Activated T-cell treated with anti-CD3 and anti-CD28 coated beads, Interleukin-2, amount 50 U/mL, for 24 hours (primary cell): Measurements from ENCODE around the gene CCL16.

ENCODE experiments used
- DNase-seq: peaks from one replicate; pipeline ENCODE4 v3.0.0-alpha.2; 2020
- H3K27ac Mint-ChIP-seq: 2 replicates; pipeline ENCODE4 v1.8.0; 2020; ENCODE audit warnings: mild to moderate bottlenecking, mixed read lengths
- H3K27me3 Mint-ChIP-seq: 2 replicates; pipeline ENCODE4 v1.8.0; 2020; ENCODE audit warnings: mixed read lengths
- H3K36me3 Mint-ChIP-seq: 2 replicates; pipeline ENCODE4 v1.8.0; 2020; ENCODE audit warnings: low read depth, mixed read lengths
- H3K4me1 Mint-ChIP-seq: 2 replicates; pipeline ENCODE4 v1.8.0; 2020; ENCODE audit warnings: low read depth, mixed read lengths
- H3K4me3 Mint-ChIP-seq: 2 replicates; pipeline ENCODE4 v1.8.0; 2020; ENCODE audit warnings: mild to moderate bottlenecking, moderate library complexity, mixed read lengths
- H3K9me3 Mint-ChIP-seq: 2 replicates; pipeline ENCODE4 v1.8.0; 2020; ENCODE audit warnings: mixed read lengths

The CCL16 gene

GRCh38 chr17:35936063-35936462, 45.2 kb downstream of the CCL16 start:
- Mint-ChIP-seq H3K4me1 (peaks cover 5% of the 10 kb centered on the region), H3K9me3 (no peaks in the 10 kb centered on the region), H3K27ac (no peak overlapping the region), H3K27me3 (no peaks in the 10 kb centered on the region), H3K36me3 (no peaks in the 10 kb centered on the region), H3K4me3 (no peak overlapping the region)
- no peak for DNase-seq

GRCh38 chr17:35934760-35935159, 46.5 kb downstream of the CCL16 start:
- DNase-seq, result no peak
- peaks cover 2% of the 10 kb centered on the region for H3K36me3 Mint-ChIP-seq
- no peak overlapping the region for H3K27ac Mint-ChIP-seq
- no peak overlapping the region for H3K4me3 Mint-ChIP-seq
- no peaks in the 10 kb centered on the region for H3K9me3 Mint-ChIP-seq
- H3K27me3 Mint-ChIP-seq, result no peaks in the 10 kb centered on the region
- peaks cover 17% of the 10 kb centered on the region for H3K4me1 Mint-ChIP-seq

GRCh38 chr17:35932586-35932985, 48.7 kb downstream of the CCL16 start:
- Mint-ChIP-seq H3K27ac (no peak overlapping the region), H3K9me3 (no peaks in the 10 kb centered on the region), H3K36me3 (peaks cover 2% of the 10 kb centered on the region), H3K27me3 (no peaks in the 10 kb centered on the region), H3K4me1 (peaks cover 25% of the 10 kb centered on the region), H3K4me3 (no peak overlapping the region)
- no peak for DNase-seq

GRCh38 chr17:35931794-35932425, 49.4 kb downstream of the CCL16 start:
- peaks cover 2% of the 10 kb centered on the region for H3K36me3 Mint-ChIP-seq
- H3K9me3 Mint-ChIP-seq, result no peaks in the 10 kb centered on the region
- peaks cover 25% of the 10 kb centered on the region for H3K4me1 Mint-ChIP-seq
- no peak overlapping the region for H3K4me3 Mint-ChIP-seq
- DNase-seq, result no peak
- H3K27me3 Mint-ChIP-seq, result no peaks in the 10 kb centered on the region
- H3K27ac Mint-ChIP-seq, result no peak overlapping the region

GRCh38 chr17:35930211-35931065, 50.9 kb downstream of the CCL16 start, which contains the start of gene RDM1:
Gene RDM1, minus strand, starts transcription at chr17:35930773. Its CDS starts 46 bp downstream, at chr17:35930727.
- Mint-ChIP-seq H3K4me1 (peaks cover 25% of the 10 kb centered on the region), H3K9me3 (no peaks in the 10 kb centered on the region), H3K27ac (peak within 1 kb of the TSS; percentile 91), H3K27me3 (no peaks in the 10 kb centered on the region), H3K36me3 (peaks cover 2% of the 10 kb centered on the region), H3K4me3 (peak within 1 kb of the TSS; percentile 82)
- DNase-seq, result peak; percentile 91

- DNase-seq, result no peak
- Mint-ChIP-seq H3K4me1 (peaks cover 33% of the 10 kb centered on the region), H3K9me3 (no peaks in the 10 kb centered on the region), H3K27me3 (no peaks in the 10 kb centered on the region), H3K36me3 (peaks cover 5% of the 10 kb centered on the region), H3K4me3 (no peak overlapping the region), H3K27ac (no peak overlapping the region)
These were observed 53.6 kb downstream of the CCL16 start for GRCh38 chr17:35927714-35928113.
